ENCODE measurements around the gene GDA. TPM values are rescaled to one million over a fixed set of nuclear protein-coding genes. Genes with fewer than 3 reads are reported as not detected.

The GDA gene
- total RNA-seq, 1 experiment from 2014 or later = 5.0 TPM

- no peak overlapping the region for H3K27ac ChIP-seq (ENCODE audit: low read length)
- peaks cover 6% of the 10 kb centered on the region for H3K4me1 ChIP-seq (ENCODE audit: control insufficient read depth, insufficient read depth, low read length)
- no peak for TF ChIP-seq TCF7L2 (IDR thresholded peaks at IDR 0.05; ENCODE audit: low read depth, low read length)
- TF ChIP-seq POLR2AphosphoS5 (IDR thresholded peaks at IDR 0.05; ENCODE audit: low read depth, low read length) = no peak
- no peak for TF ChIP-seq CTCF (IDR thresholded peaks at IDR 0.05)
- in situ Hi-C loops (cut with HindIII; ENCODE audit: low pct_unique_long_range_greater_than_20kb, low sequenced_read_pairs) (no loop called here), intact Hi-C loops (cut with micrococcal nuclease; ENCODE audit: unreplicated experiment) (no loop called here)
- H3K4me3 ChIP-seq (ENCODE audit: low read depth in 2 of 2, low read length in 2 of 2) = no peak overlapping the region
- no peak for DNase-seq (ENCODE audit: low read depth, low spot score)
- peaks cover 5% of the 10 kb centered on the region for H3K27me3 ChIP-seq (ENCODE audit: control insufficient read depth, insufficient read depth, low read length)
- H3K36me3 ChIP-seq (ENCODE audit: control insufficient read depth, insufficient read depth, low read length) = no peaks in the 10 kb centered on the region; the same call in 1 of the 2 replicates
- ChIA-PET CTCF (no interaction called here), POLR2A (no interaction called here)
- H3K9me3 ChIP-seq (ENCODE audit: control insufficient read depth, insufficient read depth, low read depth, low read length) = no peaks in the 10 kb centered on the region
- no peak for ATAC-seq
- BruUV-seq (replicated peaks) = no TSS peak
Measured at GRCh38 chr9:72154468-72155285, 5.4 kb downstream of the GDA start.

GRCh38 chr9:72155301-72155700, 6.1 kb downstream of the GDA start:
- in situ Hi-C loops (cut with HindIII; ENCODE audit: low pct_unique_long_range_greater_than_20kb, low sequenced_read_pairs) = no loop called here
- Histone ChIP-seq H3K36me3 (ENCODE audit: control insufficient read depth, insufficient read depth, low read length) (no peaks in the 10 kb centered on the region), H3K27me3 (ENCODE audit: control insufficient read depth, insufficient read depth, low read length) (peaks cover 3% of the 10 kb centered on the region), H3K9me3 (ENCODE audit: control insufficient read depth, insufficient read depth, low read depth, low read length) (no peaks in the 10 kb centered on the region), H3K27ac (ENCODE audit: low read length) (no peak overlapping the region), H3K4me3 (ENCODE audit: low read depth in 2 of 2, low read length in 2 of 2) (no peak overlapping the region), H3K4me1 (ENCODE audit: control insufficient read depth, insufficient read depth, low read length) (peaks cover 6% of the 10 kb centered on the region)
- CTCF ChIA-PET = no interaction called here
- intact Hi-C loops (cut with micrococcal nuclease; ENCODE audit: unreplicated experiment) = no loop called here
- no TSS peak for BruUV-seq (replicated peaks)
- POLR2A ChIA-PET = no interaction called here
- TF ChIP-seq SIN3A (IDR thresholded peaks at IDR 0.05; ENCODE audit: borderline replicate concordance, insufficient read depth, low read depth, low read length) (no peak), REST (IDR thresholded peaks at IDR 0.05; ENCODE audit: insufficient read depth in 1 of 2, low read depth in 2 of 2, low read length in 1 of 2) (no peak), POLR2AphosphoS5 (IDR thresholded peaks at IDR 0.05; ENCODE audit: low read depth, low read length) (no peak), TCF7L2 (IDR thresholded peaks at IDR 0.05; ENCODE audit: low read depth, low read length) (no peak), CTCF (IDR thresholded peaks at IDR 0.05) (no peak)
- DNase-seq (ENCODE audit: low read depth, low spot score) (no peak), ATAC-seq (no peak)
